PC-3 (cell line): ENCODE results near the gene MROH2A. TPM values are rescaled to one million over a fixed set of nuclear protein-coding genes. Genes with fewer than 3 reads are reported as not detected.

ENCODE experiments used
- ATAC-seq: fragments of 200-7000 bp; cut with Tn5 transposase; 2 replicates; pipeline ENCODE4 v1.9.1; 2020; ENCODE audit warnings: mild to moderate bottlenecking, moderate library complexity
- BruUV-seq: library from RNA; stranded (reverse); fragments of 400-500 nt; replicated peaks from 2 replicates; lab custom pipeline; 2021; lab: Mats Ljungman, UMichigan
- CTCF ChIA-PET: fragments of 300-600 bp; sonication (Branson Sonifier 250); formaldehyde crosslinking; loops from one replicate; lab custom pipeline; 2022; ENCODE audit warnings: antibody characterized with exemption; lab: Charles Lee
- POLR2A ChIA-PET: fragments of 300-600 bp; sonication (Branson Sonifier 250); formaldehyde crosslinking; loops from one replicate; lab custom pipeline; 2022; ENCODE audit warnings: antibody characterized with exemption; ENCODE audit not compliant: unreplicated experiment; lab: Charles Lee
- DNase-seq: peaks from one replicate; pipeline ENCODE4 v3.0.0-alpha.2; 2015
- H2AFZ ChIP-seq: fragments of 300-600 bp; sonication (generic); 2 replicates; pipeline ENCODE4 v1.6.0; 2016; ENCODE audit warnings: antibody characterized with exemption, low read length
- H3F3A ChIP-seq: fragments of 300-600 bp; sonication (generic); one replicate; pipeline ENCODE4 v1.6.0; 2017; ENCODE audit warnings: antibody characterized with exemption, low read length, control low read depth, mild to moderate bottlenecking; ENCODE audit not compliant: unreplicated experiment
- H3K27ac ChIP-seq: fragments of 300-600 bp; sonication (generic); 2 replicates; pipeline ENCODE4 v1.5.1; 2016; ENCODE audit warnings: mild to moderate bottlenecking, low read length
- H3K27me3 ChIP-seq: fragments of 300-600 bp; sonication (generic); 2 replicates; pipeline ENCODE4 v1.6.1; 2016; ENCODE audit warnings: low read length, mixed read lengths
- H3K36me3 ChIP-seq: fragments of 300-600 bp; sonication (generic); 2 replicates; pipeline ENCODE4 v1.6.1; 2016; ENCODE audit warnings: low read depth, mixed run types, low read length, mixed read lengths
- H3K4me1 ChIP-seq: fragments of 300-600 bp; sonication (generic); 2 replicates; pipeline ENCODE4 v1.5.1; 2016; ENCODE audit warnings: low read length; ENCODE audit not compliant: insufficient read depth
- H3K4me2 ChIP-seq: fragments of 300-600 bp; sonication (generic); 2 replicates; pipeline ENCODE4 v1.6.0; 2016; ENCODE audit warnings: low read length
- H3K4me3 ChIP-seq: fragments of 300-600 bp; sonication (generic); 2 replicates; pipeline ENCODE4 v1.5.1; 2016; ENCODE audit warnings: mild to moderate bottlenecking, low read length, mixed read lengths
- H3K79me2 ChIP-seq: fragments of 300-600 bp; sonication (generic); 2 replicates; pipeline ENCODE4 v1.6.1; 2017; ENCODE audit warnings: low read length, mixed read lengths
- H3K9ac ChIP-seq: fragments of 300-600 bp; sonication (generic); 2 replicates; pipeline ENCODE4 v1.6.0; 2016; ENCODE audit warnings: mild to moderate bottlenecking, low read length
- H3K9me2 ChIP-seq: fragments of 300-600 bp; sonication (generic); replicated peaks from 2 replicates; pipeline ENCODE4 v1.6.1; 2016; ENCODE audit warnings: mixed run types, low read length, mixed read lengths
- H3K9me3 ChIP-seq: fragments of 300-600 bp; sonication (generic); 2 replicates; pipeline ENCODE4 v1.6.1; 2016; ENCODE audit warnings: low read length, mixed read lengths
- H4K20me1 ChIP-seq: fragments of 300-600 bp; sonication (generic); 2 replicates; pipeline ENCODE4 v1.6.1; 2016; ENCODE audit warnings: low read length, mixed read lengths
- EZH2 ChIP-seq: fragments of 300-600 bp; sonication (generic); IDR thresholded peaks from one replicate; pipeline ENCODE4 v1.6.1; 2017; ENCODE audit warnings: antibody characterized with exemption, mild to moderate bottlenecking, low read length; ENCODE audit not compliant: unreplicated experiment
- EZH2phosphoT487 ChIP-seq: fragments of 300-600 bp; sonication (generic); IDR thresholded peaks from 2 replicates; pipeline ENCODE4 v1.6.1; 2018; ENCODE audit warnings: mild to moderate bottlenecking, antibody characterized with exemption, low read length, borderline replicate concordance
- intact Hi-C: fragments of 100-400 bp; cut with micrococcal nuclease; formaldehyde crosslinking; loops from 2 replicates; pipeline ENCODE4 v1.9.0; 2023
- total RNA-seq: library from RNA; depleted of rRNA; stranded (reverse); fragments of >200 nt; gene quantifications from 2 replicates; pipeline ENCODE4 v1.2.3, GENCODE V29; 2014
- TF ChIP-seq, protein P1 (sequence below): fragments of 300-600 bp; sonication (generic); conservative IDR thresholded peaks from 2 replicates; pipeline ENCODE4 v1.5.1; 2017; ENCODE audit warnings: antibody characterized with exemption, low read depth, mild to moderate bottlenecking, low read length

The MROH2A gene
- total RNA-seq, 1 experiment from 2014 or later, result not detected

GRCh38 chr2:233799087-233799665 lies 21.0 kb downstream of the MROH2A start:
- no peak for DNase-seq
- Histone ChIP-seq H3K9ac (no peak overlapping the region), H4K20me1 (no peaks in the 10 kb centered on the region), H3K27me3 (no peaks in the 10 kb centered on the region), H2AFZ (no peak overlapping the region), H3K27ac (no peak overlapping the region), H3K4me2 (no peak overlapping the region), H3F3A (no peaks in the 10 kb centered on the region), H3K9me2 (no peaks in the 10 kb centered on the region), H3K9me3 (no peaks in the 10 kb centered on the region), H3K36me3 (no peaks in the 10 kb centered on the region), H3K4me3 (no peak overlapping the region), H3K4me1 (peaks cover 5% of the 10 kb centered on the region; the same call in 1 of the 2 replicates), H3K79me2 (no peaks in the 10 kb centered on the region)
- ChIA-PET CTCF (no interaction called here), POLR2A (no interaction called here)
- TF ChIP-seq EZH2 (no peak), EZH2phosphoT487 (no peak)
- TF ChIP-seq, protein P1, sequence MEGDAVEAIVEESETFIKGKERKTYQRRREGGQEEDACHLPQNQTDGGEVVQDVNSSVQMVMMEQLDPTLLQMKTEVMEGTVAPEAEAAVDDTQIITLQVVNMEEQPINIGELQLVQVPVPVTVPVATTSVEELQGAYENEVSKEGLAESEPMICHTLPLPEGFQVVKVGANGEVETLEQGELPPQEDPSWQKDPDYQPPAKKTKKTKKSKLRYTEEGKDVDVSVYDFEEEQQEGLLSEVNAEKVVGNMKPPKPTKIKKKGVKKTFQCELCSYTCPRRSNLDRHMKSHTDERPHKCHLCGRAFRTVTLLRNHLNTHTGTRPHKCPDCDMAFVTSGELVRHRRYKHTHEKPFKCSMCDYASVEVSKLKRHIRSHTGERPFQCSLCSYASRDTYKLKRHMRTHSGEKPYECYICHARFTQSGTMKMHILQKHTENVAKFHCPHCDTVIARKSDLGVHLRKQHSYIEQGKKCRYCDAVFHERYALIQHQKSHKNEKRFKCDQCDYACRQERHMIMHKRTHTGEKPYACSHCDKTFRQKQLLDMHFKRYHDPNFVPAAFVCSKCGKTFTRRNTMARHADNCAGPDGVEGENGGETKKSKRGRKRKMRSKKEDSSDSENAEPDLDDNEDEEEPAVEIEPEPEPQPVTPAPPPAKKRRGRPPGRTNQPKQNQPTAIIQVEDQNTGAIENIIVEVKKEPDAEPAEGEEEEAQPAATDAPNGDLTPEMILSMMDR, result no peak
- intact Hi-C loops, result no loop called here
- BruUV-seq, result no TSS peak
- no peak for ATAC-seq

- H3K9me3 ChIP-seq, result no peaks in the 10 kb centered on the region
- intact Hi-C loops, result no loop called here
- CTCF ChIA-PET, result no interaction called here
- ATAC-seq, result no peak
- H4K20me1 ChIP-seq, result no peaks in the 10 kb centered on the region
- TF ChIP-seq EZH2phosphoT487, result no peak
- TF ChIP-seq, protein P1, result no peak
- TF ChIP-seq EZH2, result no peak
- POLR2A ChIA-PET, result no interaction called here
- no peaks in the 10 kb centered on the region for H3K9me2 ChIP-seq
- H3K27me3 ChIP-seq, result no peaks in the 10 kb centered on the region
- H3K9ac ChIP-seq, result no peak overlapping the region
- no peak overlapping the region for H3K27ac ChIP-seq
- no peak for DNase-seq
- no peak overlapping the region for H3K4me2 ChIP-seq
- H3K4me3 ChIP-seq, result no peak overlapping the region
- no peaks in the 10 kb centered on the region for H3F3A ChIP-seq
- no peak overlapping the region for H2AFZ ChIP-seq
- H3K79me2 ChIP-seq, result no peaks in the 10 kb centered on the region
- no TSS peak for BruUV-seq
- no peaks in the 10 kb centered on the region for H3K36me3 ChIP-seq
- H3K4me1 ChIP-seq, result peaks cover 5% of the 10 kb centered on the region; the same call in 1 of the 2 replicates
Observed at GRCh38 chr2:233799716-233800115, 21.6 kb downstream of the MROH2A start.

GRCh38 chr2:233800208-233800607 lies 22.1 kb downstream of the MROH2A start:
- TF ChIP-seq EZH2 (no peak), EZH2phosphoT487 (no peak)
- TF ChIP-seq, protein P1, result no peak
- DNase-seq, result no peak
- POLR2A ChIA-PET, result no interaction called here

More at GRCh38 chr2:233800208-233800607, 22.1 kb downstream of the MROH2A start:
- no peak overlapping the region for H3K27ac ChIP-seq
- H3K9me2 ChIP-seq, result no peaks in the 10 kb centered on the region
- H4K20me1 ChIP-seq, result no peaks in the 10 kb centered on the region
- CTCF ChIA-PET, result no interaction called here
- no peaks in the 10 kb centered on the region for H3K9me3 ChIP-seq
- H3F3A ChIP-seq, result no peaks in the 10 kb centered on the region
- H2AFZ ChIP-seq, result no peak overlapping the region
- no peak overlapping the region for H3K4me3 ChIP-seq
- intact Hi-C loops, result no loop called here
- no peaks in the 10 kb centered on the region for H3K36me3 ChIP-seq
- H3K79me2 ChIP-seq, result no peaks in the 10 kb centered on the region
- H3K4me1 ChIP-seq, result peaks cover 5% of the 10 kb centered on the region; the same call in 1 of the 2 replicates
- H3K4me2 ChIP-seq, result no peak overlapping the region
- no TSS peak for BruUV-seq
- H3K9ac ChIP-seq, result no peak overlapping the region
- ATAC-seq, result no peak
- no peaks in the 10 kb centered on the region for H3K27me3 ChIP-seq
